ENCODE data around the gene ABHD8.

- TF ChIP-seq GATA1 (IDR thresholded peaks at IDR 0.05; ENCODE audit: low read depth, low read length) (no peak), POLR2A (IDR thresholded peaks at IDR 0.05; ENCODE audit: low read length) (no peak)
These were observed 59.9 kb downstream of the ABHD8 start for GRCh38 chr19:17243211-17243829.
